Adrenal gland (tissue), 12 donors: ENCODE measurements around the gene CDIP1. TPM values are rescaled to one million over a fixed set of nuclear protein-coding genes. Genes with fewer than 3 reads are reported as not detected.
A peak's percentile ranks its signal among the peaks of the same experiment; 100 is the strongest.

Experiments
- DNase-seq, 7 donors: peaks; one replicate each; pipeline ENCODE4 v3.0.0-alpha.2; 2019 to 2020
- H3K27ac ChIP-seq, 5 donors: fragments of 200-600 bp; sonication (generic) in 4 of 5; 1 replicate in 3 of 5; 2 replicates in 2 of 5; pipeline versions ENCODE4 v1.5.1 to v1.8.0; 2016 to 2020; ENCODE audit warnings: mild to moderate bottlenecking in 1 of 5
- H3K27me3 ChIP-seq: fragments of 200-600 bp; 2 replicates; pipeline ENCODE4 v1.8.0; 2021
- H3K36me3 ChIP-seq, 2 donors: fragments of 200-600 bp; replicated peaks in 1 of 2; 1 replicate in 1 of 2; 2 replicates in 1 of 2; pipeline versions ENCODE4 v1.5.1 to v1.8.0; 2018 to 2022
- H3K4me1 ChIP-seq, 2 donors: fragments of 200-600 bp; replicated peaks in 1 of 2; 1 replicate in 1 of 2; 2 replicates in 1 of 2; pipeline versions ENCODE4 v1.5.1 to v1.8.0; 2018 to 2021
- H3K4me3 ChIP-seq, 4 donors: fragments of 200-600 bp; sonication (generic) in 3 of 4; one replicate each; pipeline ENCODE4 v1.5.1; 2016 to 2018
- H3K9me3 ChIP-seq, 3 donors: fragments of 200-600 bp; sonication (generic) in 1 of 3; replicated peaks in 1 of 3; 1 replicate in 2 of 3; 2 replicates in 1 of 3; pipeline versions ENCODE4 v1.5.1 to v1.8.0; 2016 to 2021
- POLR2A ChIP-seq, 2 donors: fragments of 450-650 bp; IDR thresholded peaks; one replicate each; pipeline ENCODE4 v1.6.1; 2017; ENCODE audit warnings: antibody characterized with exemption in 2 of 2, mild to moderate bottlenecking in 2 of 2, moderate library complexity in 1 of 2
- WGBS, 4 donors: extraction: QIAGEN DNeasy Blood & Tissue Kit in 2 of 4; methylation state at CpG; one replicate each; pipeline versions ENCODE4 v1.1.5 to v1.1.7; 2013 to 2017; 5-methylcytosine and 5-hydroxymethylcytosine counted together
- intact Hi-C, 2 donors: fragments of 100-400 bp; cut with DNase I; formaldehyde crosslinking; loops; one replicate each; pipeline versions ENCODE4 v1.14.1 to v1.15.0; 2022 to 2023
- polyA plus RNA-seq, 3 donors: library from polyadenylated mRNA; stranded (reverse); fragments of 200-250 nt in 2 of 3; fragments of 350-450 nt in 1 of 3; fragmentation: Illumina TruSeq in 1 of 3; extraction: RNeasy Lipid Tissue Mini Kit (QIAGEN cat#74804) in 1 of 3; gene quantifications; one replicate each; pipeline ENCODE4 v1.2.3, GENCODE V29; 2013 to 2014
- total RNA-seq, 9 donors: library from RNA; depleted of rRNA in 4 of 9; stranded (reverse); fragments of >200 nt in 4 of 9; fragments of 120-200 nt in 1 of 9; fragmentation: NEBNext Ultra II Directional in 1 of 9; extraction: Animal tissue kit (Norgen Biotek cat#: 25700) in 1 of 9; gene quantifications; one replicate each; pipeline versions ENCODE4 v1.1.0 to v1.2.4, GENCODE V29; 2013 to 2023
- TF ChIP-seq, protein P1 (sequence below), 6 experiments: fragments of 450-650 bp in 4 of 6; fragments of 200-600 bp in 2 of 6; sonication (generic) in 1 of 6; IDR thresholded peaks; 1 replicate in 5 of 6; 2 replicates in 1 of 6; pipeline versions ENCODE4 v1.5.1 to v1.8.0; 2016 to 2021; ENCODE audit warnings: antibody characterized with exemption in 6 of 6, mild to moderate bottlenecking in 2 of 6, moderate library complexity in 1 of 6
- donor health status: healthy with polysubstance abuse.
- donor health status: Bipolar disorder and iron deficiency.
- donor health status: DM: yes; HTN: yes; CAD: no.
- donor health status: DM: no; HTN: no; CAD: no.
- donor health status: DM: no; HTN: no; CAD: no.
- donor health status: DM: yes; HTN: yes; CAD: no.

Gene CDIP1
- total and polyA plus RNA-seq, 12 donors = 23.6 to 68.0 (median 42.2) TPM

DNA sequence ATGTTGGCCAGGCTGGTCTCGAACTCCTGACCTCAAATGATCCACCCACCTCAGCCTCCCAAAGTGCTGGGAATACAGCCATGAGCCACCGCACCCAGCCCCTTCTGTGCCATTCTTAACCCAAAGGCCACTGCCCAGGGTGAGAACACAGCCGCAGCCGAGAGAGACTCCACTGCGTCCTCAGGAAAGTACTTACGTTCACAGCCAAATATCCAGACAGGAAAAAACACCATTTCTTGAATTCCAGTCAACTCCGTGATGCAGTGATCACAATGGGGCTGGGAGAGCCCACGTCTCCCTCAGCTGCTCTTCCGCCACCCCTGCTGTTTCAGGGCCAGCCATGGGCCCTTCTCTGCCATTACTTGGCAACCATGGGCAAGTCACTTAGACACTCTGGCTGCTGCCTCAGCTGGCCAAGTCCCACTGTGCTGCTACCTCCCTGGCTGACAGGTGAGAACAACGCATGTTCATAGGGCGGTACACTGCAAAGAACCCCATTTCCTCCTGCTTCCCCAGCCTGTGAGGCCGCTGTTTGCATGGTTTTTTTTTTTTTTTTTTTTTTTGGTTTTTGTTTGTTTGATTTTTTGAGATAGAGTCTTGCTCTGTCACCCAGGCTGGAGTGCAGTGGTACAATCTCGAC, 4.3 kb downstream of the CDIP1 start:
- 81 to 89% (median 87%) methylated on average over 12 to 13 of the region's 13 CpGs for WGBS, 4 donors
- no peak for DNase-seq
- no peak for TF ChIP-seq POLR2A (IDR thresholded peaks at IDR 0.05)
- TF ChIP-seq, protein P1, sequence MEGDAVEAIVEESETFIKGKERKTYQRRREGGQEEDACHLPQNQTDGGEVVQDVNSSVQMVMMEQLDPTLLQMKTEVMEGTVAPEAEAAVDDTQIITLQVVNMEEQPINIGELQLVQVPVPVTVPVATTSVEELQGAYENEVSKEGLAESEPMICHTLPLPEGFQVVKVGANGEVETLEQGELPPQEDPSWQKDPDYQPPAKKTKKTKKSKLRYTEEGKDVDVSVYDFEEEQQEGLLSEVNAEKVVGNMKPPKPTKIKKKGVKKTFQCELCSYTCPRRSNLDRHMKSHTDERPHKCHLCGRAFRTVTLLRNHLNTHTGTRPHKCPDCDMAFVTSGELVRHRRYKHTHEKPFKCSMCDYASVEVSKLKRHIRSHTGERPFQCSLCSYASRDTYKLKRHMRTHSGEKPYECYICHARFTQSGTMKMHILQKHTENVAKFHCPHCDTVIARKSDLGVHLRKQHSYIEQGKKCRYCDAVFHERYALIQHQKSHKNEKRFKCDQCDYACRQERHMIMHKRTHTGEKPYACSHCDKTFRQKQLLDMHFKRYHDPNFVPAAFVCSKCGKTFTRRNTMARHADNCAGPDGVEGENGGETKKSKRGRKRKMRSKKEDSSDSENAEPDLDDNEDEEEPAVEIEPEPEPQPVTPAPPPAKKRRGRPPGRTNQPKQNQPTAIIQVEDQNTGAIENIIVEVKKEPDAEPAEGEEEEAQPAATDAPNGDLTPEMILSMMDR (IDR thresholded peaks at IDR 0.05) = no peak

DNA sequence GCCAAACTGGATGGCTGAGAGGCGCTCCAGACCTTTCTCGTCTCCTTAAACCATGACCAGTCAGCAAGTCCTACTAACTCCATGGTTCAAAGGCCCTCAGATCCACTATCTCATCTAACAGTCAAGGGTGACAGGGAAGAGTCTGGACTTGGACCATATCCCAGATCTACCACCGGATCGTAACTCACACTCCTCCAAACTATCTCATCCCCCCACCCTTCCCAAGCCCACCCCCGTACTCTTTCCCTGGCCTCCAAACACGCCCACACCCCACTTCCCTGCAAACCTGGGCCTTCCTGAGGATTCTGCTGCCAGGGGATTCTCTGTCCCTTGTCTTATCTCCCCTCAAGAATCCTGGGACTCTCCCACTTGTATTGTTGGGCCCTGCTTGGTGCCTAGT, 5.1 kb downstream of the CDIP1 start:
- TF ChIP-seq POLR2A (IDR thresholded peaks at IDR 0.05) = no peak
- TF ChIP-seq, protein P1 (IDR thresholded peaks at IDR 0.05) = no peak
- intact Hi-C loops = no loop called here
- Histone ChIP-seq H3K4me3 (no peak overlapping the region), H3K27ac (no peak overlapping the region), H3K36me3 (no peaks in the 10 kb centered on the region), H3K9me3 (no peaks in the 10 kb centered on the region), H3K4me1 (peaks cover 9 to 28% of the 10 kb centered on the region in 2 donors), H3K27me3 (no peaks in the 10 kb centered on the region)
- 81 to 90% (median 84%) methylated on average over 6 of the region's 6 CpGs for WGBS, 4 donors
- DNase-seq = no peak

More for the DNA sequence above, 4.3 kb downstream of the CDIP1 start:
- Histone ChIP-seq H3K27me3 (no peaks in the 10 kb centered on the region), H3K4me1 (peaks cover 9 to 25% of the 10 kb centered on the region in 2 donors), H3K9me3 (no peaks in the 10 kb centered on the region), H3K27ac (no peak overlapping the region), H3K4me3 (no peak overlapping the region), H3K36me3 (no peaks in the 10 kb centered on the region)
- intact Hi-C loops = no loop called here

DNA sequence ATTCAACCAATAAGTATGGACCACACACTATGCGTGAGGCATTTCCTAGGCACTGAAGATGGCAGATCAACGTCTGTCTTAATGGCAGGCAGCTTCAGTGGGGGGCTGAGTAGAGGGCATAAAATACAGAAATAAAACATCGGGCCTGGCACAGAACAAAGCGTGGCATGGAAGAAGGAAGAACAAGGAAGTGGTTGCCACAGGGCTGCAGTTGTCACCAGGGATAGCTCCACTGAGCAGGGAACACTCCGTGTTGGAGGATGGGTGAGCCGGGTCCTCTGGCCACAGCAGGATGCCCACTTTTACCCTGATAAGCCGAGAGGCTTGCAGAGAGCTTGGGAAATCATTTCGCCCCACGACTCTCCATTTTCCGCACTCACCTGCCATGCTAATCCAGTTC, 6.3 kb downstream of the CDIP1 start:
- H3K9me3 ChIP-seq = no peaks in the 10 kb centered on the region
- TF ChIP-seq POLR2A (IDR thresholded peaks at IDR 0.05) = no peak
- TF ChIP-seq, protein P1 (IDR thresholded peaks at IDR 0.05) = no peak
- H3K4me3 ChIP-seq = no peak overlapping the region
- H3K4me1 ChIP-seq = peaks cover 4 to 23% of the 10 kb centered on the region in 2 donors
- DNase-seq = no peak
- H3K27ac ChIP-seq = no peak overlapping the region
- WGBS, 4 donors = 88 to 96% (median 91%) methylated on average over 10 of the region's 10 CpGs
- no peaks in the 10 kb centered on the region for H3K36me3 ChIP-seq
- intact Hi-C loops = no loop called here
- no peaks in the 10 kb centered on the region for H3K27me3 ChIP-seq

DNA sequence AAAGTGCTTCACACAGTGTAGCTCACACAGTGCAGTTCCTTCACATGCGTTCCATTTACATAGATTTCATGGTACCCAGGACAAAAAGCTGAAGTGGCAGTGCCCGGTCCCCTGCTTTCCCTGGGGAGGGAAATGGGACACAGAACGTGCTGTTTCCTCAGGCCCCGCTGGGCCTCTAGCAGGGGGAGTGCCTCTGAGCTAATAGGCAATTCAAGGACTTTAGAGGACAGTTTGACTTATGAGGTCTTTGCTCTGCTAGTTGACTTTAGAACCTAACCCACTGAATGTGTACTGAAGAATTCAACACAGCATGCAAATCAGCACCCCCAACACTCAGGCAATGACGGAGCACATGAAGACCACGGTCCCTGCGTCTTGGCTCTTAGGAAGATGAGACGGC, 6.8 kb downstream of the CDIP1 start:
- no peak overlapping the region for H3K4me3 ChIP-seq
- peak in 1 of 7 donors; percentile 44 for DNase-seq
- intact Hi-C loops = no loop called here
- TF ChIP-seq, protein P1 (IDR thresholded peaks at IDR 0.05) = no peak
- no peak for TF ChIP-seq POLR2A (IDR thresholded peaks at IDR 0.05)
- 67 to 82% (median 73%) methylated on average over 8 of the region's 8 CpGs for WGBS, 4 donors
- H3K27me3 ChIP-seq = no peaks in the 10 kb centered on the region
- H3K36me3 ChIP-seq = no peaks in the 10 kb centered on the region
- H3K4me1 ChIP-seq = peaks cover 5 to 21% of the 10 kb centered on the region in 2 donors
- no peaks in the 10 kb centered on the region for H3K9me3 ChIP-seq
- no peak overlapping the region for H3K27ac ChIP-seq
